Activated CD4-positive, alpha-beta T cell treated with anti-CD3 and anti-CD28 coated beads for 48 hours (primary cell): ENCODE results near the gene IRF7.

Experiments
- DNase-seq: peaks from one replicate; pipeline ENCODE4 v3.0.0-alpha.2; 2020

IRF7 gene

DNA sequence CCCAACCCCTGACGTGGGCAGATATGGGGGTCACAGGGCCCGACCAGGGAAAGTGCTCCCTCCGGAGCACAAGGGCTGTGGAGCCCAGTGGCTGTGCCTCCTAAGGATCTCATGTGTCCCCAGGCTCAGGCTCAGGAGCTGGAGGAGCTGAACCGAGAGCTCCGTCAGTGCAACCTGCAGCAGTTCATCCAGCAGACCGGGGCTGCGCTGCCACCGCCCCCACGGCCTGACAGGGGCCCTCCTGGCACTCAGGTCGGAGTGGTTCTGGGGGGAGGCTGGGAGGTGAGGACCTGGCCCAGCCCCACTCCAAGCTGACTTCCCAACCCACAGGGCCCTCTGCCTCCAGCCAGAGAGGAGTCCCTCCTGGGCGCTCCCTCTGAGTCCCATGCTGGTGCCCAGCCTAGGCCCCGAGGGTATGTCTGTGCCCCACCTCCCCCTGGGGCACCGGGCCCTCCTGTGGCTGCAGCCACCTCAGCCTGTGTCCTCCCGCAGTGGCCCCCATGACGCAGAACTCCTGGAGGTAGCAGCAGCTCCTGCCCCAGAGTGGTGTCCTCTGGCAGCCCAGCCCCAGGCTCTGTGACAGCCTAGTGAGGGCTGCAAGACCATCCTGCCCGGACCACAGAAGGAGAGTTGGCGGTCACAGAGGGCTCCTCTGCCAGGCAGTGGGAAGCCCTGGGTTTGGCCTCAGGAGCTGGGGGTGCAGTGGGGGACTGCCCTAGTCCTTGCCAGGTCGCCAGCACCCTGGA is 52.5 kb downstream of the IRF7 start:
- no peak for DNase-seq
